ENCODE measurements around the gene ATP6V0B.

The ATP6V0B gene

GRCh38 chr1:43951021-43951985 is 23.5 kb upstream of the ATP6V0B start:
- no peaks in the 10 kb centered on the region for H3K9me3 ChIP-seq (ENCODE audit: insufficient read depth, low read depth, low read length)
- no peaks in the 10 kb centered on the region for H3K27me3 ChIP-seq (ENCODE audit: insufficient read depth, low read length, poor library complexity, severe bottlenecking)
- H3K36me3 ChIP-seq (ENCODE audit: insufficient read depth, low read length) = no peaks in the 10 kb centered on the region
- H3F3A ChIP-seq (ENCODE audit: low read depth) = no peaks in the 10 kb centered on the region
- no peak overlapping the region for H3K4me3 ChIP-seq (ENCODE audit: low read length, poor library complexity, severe bottlenecking)
- no peak overlapping the region for H2AFZ ChIP-seq (ENCODE audit: low read length)
- H3K79me2 ChIP-seq (ENCODE audit: insufficient read depth, low read length) = peaks cover 17% of the 10 kb centered on the region
- no peaks in the 10 kb centered on the region for H4K20me1 ChIP-seq (ENCODE audit: insufficient read depth, low read length, poor library complexity, severe bottlenecking)
- no peak overlapping the region for H3K9ac ChIP-seq (ENCODE audit: low read depth, low read length, poor library complexity, severe bottlenecking)
- TF ChIP-seq CTCF (conservative IDR thresholded peaks at IDR 0.05; ENCODE audit: low read length) (no peak), EZH2phosphoT487 (IDR thresholded peaks at IDR 0.05; ENCODE audit: borderline replicate concordance) (no peak)
- H3K4me2 ChIP-seq (ENCODE audit: low read depth, low read length, poor library complexity, severe bottlenecking) = no peak overlapping the region
- peaks cover 14% of the 10 kb centered on the region for H3K4me1 ChIP-seq (ENCODE audit: insufficient read depth, low read length, poor library complexity, severe bottlenecking)
- H3K9me2 ChIP-seq (replicated peaks; ENCODE audit: low read depth, low read length) = no peaks in the 10 kb centered on the region

DNA sequence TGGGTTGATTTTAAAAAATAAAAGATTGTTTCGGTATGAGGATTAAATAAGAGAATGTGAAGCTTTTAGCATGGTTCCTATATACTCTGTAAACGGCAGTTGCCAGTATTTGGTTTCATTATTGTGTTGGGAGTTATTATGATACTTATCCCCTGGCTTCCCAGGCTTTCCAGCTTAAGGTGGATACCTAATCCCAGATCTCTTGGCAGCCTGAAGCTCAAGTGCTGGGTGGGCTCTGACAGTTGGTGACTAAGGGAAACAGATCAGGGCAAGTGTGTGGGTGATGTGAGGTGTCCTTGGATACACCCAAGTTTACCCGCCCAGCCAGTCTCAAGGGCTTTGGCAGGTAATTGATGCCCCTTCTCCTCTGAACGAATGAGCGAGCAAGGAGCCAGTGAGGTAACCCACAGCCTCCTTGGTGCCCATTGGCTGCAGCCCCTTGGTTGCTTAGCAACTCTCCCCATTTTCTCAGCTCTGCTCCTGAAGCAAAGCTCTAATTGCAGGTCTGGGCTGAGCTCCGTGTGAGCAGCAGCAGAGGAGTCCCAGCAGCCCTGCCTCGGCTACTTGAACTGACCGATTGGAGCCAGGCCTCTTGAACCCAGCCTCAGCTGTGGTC is 21.9 kb upstream of the ATP6V0B start:
- TF ChIP-seq EZH2phosphoT487 (IDR thresholded peaks at IDR 0.05; ENCODE audit: borderline replicate concordance) (no peak), CTCF (conservative IDR thresholded peaks at IDR 0.05; ENCODE audit: low read length) (no peak)
- Histone ChIP-seq H3K9me2 (replicated peaks; ENCODE audit: low read depth, low read length) (no peaks in the 10 kb centered on the region), H3K9me3 (ENCODE audit: insufficient read depth, low read depth, low read length) (no peaks in the 10 kb centered on the region), H3K9ac (ENCODE audit: low read depth, low read length, poor library complexity, severe bottlenecking) (no peak overlapping the region), H3K79me2 (ENCODE audit: insufficient read depth, low read length) (peaks cover 7% of the 10 kb centered on the region), H4K20me1 (ENCODE audit: insufficient read depth, low read length, poor library complexity, severe bottlenecking) (no peaks in the 10 kb centered on the region), H3K36me3 (ENCODE audit: insufficient read depth, low read length) (no peaks in the 10 kb centered on the region), H3F3A (ENCODE audit: low read depth) (no peaks in the 10 kb centered on the region), H2AFZ (ENCODE audit: low read length) (no peak overlapping the region), H3K4me3 (ENCODE audit: low read length, poor library complexity, severe bottlenecking) (no peak overlapping the region), H3K27me3 (ENCODE audit: insufficient read depth, low read length, poor library complexity, severe bottlenecking) (no peaks in the 10 kb centered on the region), H3K4me2 (ENCODE audit: low read depth, low read length, poor library complexity, severe bottlenecking) (no peak overlapping the region), H3K4me1 (ENCODE audit: insufficient read depth, low read length, poor library complexity, severe bottlenecking) (peaks cover 7% of the 10 kb centered on the region)

- Histone ChIP-seq H4K20me1 (ENCODE audit: insufficient read depth, low read length, poor library complexity, severe bottlenecking) (no peaks in the 10 kb centered on the region), H3K36me3 (ENCODE audit: insufficient read depth, low read length) (no peaks in the 10 kb centered on the region), H3K27me3 (ENCODE audit: insufficient read depth, low read length, poor library complexity, severe bottlenecking) (no peaks in the 10 kb centered on the region), H3F3A (ENCODE audit: low read depth) (no peaks in the 10 kb centered on the region), H3K4me1 (ENCODE audit: insufficient read depth, low read length, poor library complexity, severe bottlenecking) (peaks cover 3% of the 10 kb centered on the region), H3K9me2 (replicated peaks; ENCODE audit: low read depth, low read length) (no peaks in the 10 kb centered on the region), H3K9me3 (ENCODE audit: insufficient read depth, low read depth, low read length) (no peaks in the 10 kb centered on the region), H3K79me2 (ENCODE audit: insufficient read depth, low read length) (0 out of 2 replicates have a peak, but pooled peaks cover 1% of the 10 kb centered on the region), H3K4me2 (ENCODE audit: low read depth, low read length, poor library complexity, severe bottlenecking) (no peak overlapping the region), H3K9ac (ENCODE audit: low read depth, low read length, poor library complexity, severe bottlenecking) (no peak overlapping the region), H2AFZ (ENCODE audit: low read length) (no peak overlapping the region), H3K4me3 (ENCODE audit: low read length, poor library complexity, severe bottlenecking) (no peak overlapping the region)
- no peak for TF ChIP-seq CTCF (conservative IDR thresholded peaks at IDR 0.05; ENCODE audit: low read length)
- no peak for TF ChIP-seq EZH2phosphoT487 (IDR thresholded peaks at IDR 0.05; ENCODE audit: borderline replicate concordance)
Measured at GRCh38 chr1:43953361-43953760, 21.4 kb upstream of the ATP6V0B start.

All from Loucy (cell line).